HG02970 (cell line): ENCODE measurements around the gene FBXO38.
A peak's percentile ranks its signal among the peaks of the same experiment; 100 is the strongest.

Experiments
- ATAC-seq: cut with Tn5 transposase; IDR thresholded peaks from one replicate; pipeline ENCODE4 v1.9.1; 2021; ENCODE audit warnings: mild to moderate bottlenecking, moderate library complexity, moderate number of reproducible peaks; ENCODE audit not compliant: unreplicated experiment, low FRiP score

The FBXO38 gene, protein sequence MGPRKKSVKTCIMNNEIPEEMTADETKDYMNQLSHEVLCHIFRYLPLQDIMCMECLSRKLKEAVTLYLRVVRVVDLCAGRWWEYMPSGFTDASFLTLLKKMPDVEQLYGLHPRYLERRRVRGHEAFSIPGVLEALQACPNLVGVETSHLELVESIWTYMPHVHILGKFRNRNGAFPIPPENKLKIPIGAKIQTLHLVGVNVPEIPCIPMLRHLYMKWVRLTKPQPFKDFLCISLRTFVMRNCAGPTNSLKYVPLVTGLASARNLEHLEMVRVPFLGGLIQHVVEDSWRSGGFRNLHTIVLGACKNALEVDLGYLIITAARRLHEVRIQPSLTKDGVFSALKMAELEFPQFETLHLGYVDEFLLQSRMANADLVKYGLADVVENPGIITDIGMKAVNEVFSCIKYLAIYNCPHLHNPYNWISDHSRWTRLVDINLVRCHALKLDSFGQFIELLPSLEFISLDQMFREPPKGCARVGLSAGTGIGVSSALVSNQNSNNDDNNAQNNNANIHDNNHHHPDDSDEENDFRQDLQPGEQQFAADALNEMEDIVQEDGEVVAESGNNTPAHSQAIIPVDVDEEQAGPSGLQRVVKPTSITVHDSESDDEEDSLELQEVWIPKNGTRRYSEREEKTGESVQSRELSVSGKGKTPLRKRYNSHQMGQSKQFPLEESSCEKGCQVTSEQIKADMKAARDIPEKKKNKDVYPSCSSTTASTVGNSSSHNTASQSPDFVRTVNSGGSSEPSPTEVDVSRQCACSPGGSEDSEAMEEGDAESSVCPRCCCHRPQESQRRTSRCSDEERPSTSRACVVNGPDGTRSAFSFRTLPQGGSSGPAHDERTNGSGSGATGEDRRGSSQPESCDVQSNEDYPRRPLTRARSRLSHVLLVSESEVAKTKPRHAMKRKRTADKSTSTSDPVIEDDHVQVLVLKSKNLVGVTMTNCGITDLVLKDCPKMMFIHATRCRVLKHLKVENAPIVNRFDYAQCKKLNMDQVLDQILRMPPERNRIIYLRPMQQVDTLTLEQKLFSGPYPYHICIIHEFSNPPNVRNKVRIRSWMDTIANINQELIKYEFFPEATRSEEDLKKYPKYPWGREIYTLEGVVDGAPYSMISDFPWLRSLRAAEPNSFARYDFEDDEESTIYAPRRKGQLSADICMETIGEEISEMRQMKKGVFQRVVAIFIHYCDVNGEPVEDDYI

DNA sequence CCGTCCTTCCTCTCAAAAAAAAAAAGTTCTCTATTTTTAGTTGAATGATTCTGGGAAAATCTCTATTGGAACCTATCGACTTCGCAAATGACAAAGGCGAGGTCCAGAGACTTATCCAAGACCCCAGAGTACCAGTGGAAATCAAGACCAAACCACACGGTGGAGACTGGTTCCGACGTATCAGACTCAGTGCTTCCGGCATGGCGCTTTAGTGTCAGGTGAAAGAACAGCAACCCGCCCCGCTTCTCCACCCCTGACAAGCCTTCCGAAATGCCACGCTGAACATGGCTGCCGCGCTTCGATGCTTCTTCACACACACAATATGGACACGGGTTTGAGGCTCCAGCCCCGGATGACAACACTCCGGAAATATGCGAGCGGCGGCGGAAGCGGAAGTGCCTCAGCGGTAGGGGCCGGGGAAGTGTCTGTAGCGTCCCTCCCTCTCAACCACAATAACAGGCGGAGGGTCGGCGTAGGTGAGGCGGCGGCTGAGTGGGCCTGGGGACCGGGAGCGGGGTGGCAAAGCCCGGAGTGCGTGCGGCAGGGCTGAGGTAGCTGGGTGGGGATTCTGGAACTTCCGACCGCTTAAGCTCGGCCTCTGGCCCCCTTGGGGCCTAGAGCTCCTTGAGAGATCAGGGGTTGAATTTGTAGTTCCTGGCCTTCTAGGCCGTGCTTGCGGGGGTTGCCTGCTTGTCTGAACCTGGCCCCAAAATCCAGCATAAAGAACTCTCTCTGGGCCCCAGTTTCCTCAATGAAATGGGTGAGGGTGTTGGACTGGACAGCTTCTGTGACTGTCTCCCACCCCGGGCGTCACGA lies at the start of gene FBXO38:
TSS of gene FBXO38 (plus strand) at position 395 of the 816 bp plus-strand sequence. CDS start 10,819 bp downstream, outside the sequence.
- peak; percentile 100 for ATAC-seq

DNA sequence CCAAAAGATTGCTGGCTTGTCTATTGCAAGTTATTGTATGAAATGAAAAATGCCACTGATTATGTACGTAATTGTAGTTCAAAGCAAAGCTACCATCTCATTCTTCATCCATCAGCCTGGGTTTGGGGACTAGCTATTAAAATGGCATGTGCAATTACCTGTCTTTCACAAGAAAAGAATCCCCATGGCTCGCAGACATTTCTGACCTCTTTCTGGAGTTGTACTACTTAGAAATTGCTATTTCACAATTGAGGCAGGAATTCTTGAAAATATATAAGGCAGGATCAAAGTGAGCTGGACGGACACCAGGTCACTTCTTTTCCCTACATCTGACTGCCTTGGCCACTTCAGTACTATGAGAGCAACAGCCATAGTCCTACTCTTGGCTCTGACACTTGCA lies 48.5 kb upstream of the FBXO38 start, which contains the start of gene SPINK9:
TSS of gene SPINK9 (plus strand) at position 301 of the 400 bp plus-strand sequence. CDS start at position 356, 55 bp downstream.
- no peak for ATAC-seq

DNA sequence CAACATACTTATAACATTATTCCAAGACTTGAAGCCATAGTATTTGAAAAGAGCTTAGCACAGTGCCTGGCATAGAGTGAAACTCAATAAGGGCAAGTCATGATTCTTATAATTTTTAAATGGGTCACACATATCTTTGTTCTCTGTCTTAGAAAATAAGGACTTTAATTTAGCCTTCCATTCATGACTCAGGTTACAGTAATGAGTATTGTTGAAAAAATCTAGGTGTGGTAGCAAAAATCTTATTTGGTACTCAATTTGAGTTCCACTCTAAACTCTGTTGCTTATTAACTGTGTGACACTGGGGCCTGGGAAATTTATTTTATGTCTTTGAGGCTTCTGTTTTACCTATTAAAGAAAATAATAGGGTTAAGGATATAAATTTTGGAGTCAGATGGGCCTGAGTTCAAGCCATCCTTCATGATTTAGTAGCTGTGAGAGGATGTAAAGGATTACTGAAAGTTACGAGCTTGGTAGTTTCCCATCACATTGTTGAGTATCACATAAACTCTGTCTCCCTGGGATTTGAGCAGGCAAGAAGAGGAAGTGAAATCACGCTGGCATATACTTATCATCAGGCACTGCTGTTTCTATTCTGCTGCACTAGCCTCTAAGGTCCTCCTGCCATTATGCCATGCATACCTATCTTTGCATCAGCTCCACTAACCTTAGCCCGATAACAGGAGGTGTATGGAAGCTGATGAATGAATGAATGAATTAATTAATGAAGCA lies 46.9 kb upstream of the FBXO38 start:
- no peak for ATAC-seq

DNA sequence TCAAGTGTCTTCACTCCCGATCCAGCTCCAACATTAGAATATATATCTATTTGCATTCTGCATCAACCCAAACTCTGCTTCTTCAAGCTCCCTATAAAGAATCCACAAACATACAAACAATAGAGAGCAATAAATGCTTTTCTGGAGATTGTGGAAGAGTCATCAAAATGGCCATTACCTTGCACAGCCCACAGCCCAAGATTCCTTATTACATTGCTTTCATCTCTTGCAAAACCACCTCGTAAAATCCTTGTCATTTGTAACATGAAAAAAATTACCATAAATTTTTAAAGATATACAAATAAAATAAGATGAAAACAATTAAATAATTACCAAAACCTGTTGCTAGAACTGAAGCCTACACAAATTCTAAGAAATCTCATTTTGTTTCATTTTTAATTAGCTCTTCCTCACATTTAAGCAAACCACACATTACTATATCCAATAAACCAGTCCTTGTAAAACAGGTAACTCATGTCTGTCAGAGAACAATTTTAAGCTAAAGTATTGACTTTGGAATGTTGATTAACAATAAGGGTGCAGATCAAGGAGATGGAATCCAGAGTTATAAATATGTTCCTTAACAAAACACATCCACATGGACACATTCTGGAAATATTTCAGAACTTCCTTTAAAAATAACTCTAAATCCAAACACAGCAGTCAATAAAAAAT lies 41.2 kb upstream of the FBXO38 start:
- no peak for ATAC-seq

DNA sequence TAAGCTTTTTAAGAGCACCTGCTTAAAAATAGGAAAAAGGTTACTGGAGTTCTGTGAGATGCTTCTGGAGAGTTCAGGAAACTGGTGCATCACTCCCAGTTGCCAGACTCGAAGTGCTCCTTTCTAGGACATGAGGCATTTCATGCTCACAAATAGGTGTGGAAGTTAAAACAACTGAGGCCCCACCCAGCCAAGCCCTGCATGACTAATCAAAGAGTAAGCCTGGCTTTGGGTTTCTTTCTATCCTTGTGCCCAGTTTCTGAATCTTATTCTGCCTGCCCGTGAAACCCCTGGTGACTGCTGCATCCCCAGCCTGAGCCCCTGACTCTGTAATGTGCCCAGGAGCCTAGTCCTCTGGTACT lies 40.7 kb upstream of the FBXO38 start:
- no peak for ATAC-seq

DNA sequence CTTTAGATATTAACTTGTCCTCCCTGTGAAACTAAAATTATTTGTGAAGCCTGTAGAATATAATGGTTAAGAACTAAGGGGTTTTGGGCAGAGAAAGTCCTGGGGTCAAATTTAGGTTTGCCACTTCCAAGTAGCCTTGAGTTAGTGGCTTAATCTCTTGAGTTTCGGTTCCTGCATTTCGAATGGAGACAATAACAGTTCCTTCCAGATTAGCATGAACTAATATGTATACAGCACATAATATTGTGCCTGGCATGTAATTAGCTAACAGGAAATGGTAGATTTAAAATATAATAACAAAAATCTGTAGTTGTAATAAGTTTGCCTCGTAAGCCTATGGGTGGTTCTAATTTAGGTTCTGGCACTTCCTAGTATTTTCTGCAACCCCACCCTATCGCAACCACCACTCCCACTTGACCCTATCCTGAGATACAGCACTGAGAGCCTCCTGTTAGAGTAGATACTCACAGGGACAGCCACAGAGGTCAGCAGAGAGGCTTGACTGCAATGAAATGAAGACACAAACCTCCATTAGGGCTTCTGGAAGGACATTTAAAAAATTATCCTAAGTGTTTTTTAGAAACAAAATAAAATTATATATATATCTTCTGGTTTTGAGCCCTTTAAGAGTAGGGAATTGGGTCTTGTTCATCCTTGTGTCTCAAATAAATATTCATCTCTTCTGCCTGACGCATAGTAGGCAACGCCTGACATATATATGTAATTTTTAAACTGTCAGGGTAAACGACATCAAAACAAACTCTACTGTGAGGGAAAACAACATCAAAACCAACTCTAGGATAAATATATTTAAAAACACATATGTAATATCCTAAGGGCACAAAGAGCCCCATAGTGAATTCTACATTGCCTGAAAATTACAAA lies 39.9 kb upstream of the FBXO38 start:
- no peak for ATAC-seq

DNA sequence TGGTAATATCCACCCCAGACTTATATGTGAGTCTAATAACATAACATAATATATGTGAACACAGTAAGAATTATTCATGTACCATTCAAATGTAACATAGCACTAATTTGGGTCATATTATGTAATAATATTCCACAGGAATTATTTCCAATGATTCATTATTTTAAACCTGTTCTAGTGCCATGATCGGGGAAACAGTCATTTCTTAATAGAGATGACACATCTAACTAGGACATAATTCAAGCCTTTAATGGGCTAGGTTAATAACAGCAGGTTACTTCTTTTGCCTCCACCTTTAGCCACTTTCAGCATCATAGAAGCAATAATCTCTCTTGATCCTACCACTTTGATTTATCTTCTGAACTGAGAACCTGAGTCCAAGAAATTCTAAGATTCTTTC lies 36.1 kb upstream of the FBXO38 start:
- no peak for ATAC-seq

DNA sequence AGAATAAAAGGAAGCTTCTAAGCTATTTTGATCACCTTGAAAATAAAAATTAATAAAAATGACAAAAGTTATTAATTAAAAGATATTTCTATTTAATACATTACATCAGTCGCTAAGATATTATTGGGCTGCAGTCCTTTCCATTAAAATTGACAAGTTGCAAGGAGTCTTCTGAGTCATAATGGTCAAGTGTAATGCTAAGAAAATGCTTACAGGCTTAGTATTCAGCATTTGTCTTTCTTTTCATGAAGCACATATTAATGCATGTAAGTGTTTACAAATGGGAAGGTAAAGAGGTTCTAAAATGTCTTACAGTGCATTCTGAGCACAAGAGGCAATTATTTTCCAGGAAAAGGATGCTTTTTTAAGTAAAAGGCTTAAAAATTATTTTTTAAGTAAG lies 31.1 kb upstream of the FBXO38 start:
- ATAC-seq, result no peak

DNA sequence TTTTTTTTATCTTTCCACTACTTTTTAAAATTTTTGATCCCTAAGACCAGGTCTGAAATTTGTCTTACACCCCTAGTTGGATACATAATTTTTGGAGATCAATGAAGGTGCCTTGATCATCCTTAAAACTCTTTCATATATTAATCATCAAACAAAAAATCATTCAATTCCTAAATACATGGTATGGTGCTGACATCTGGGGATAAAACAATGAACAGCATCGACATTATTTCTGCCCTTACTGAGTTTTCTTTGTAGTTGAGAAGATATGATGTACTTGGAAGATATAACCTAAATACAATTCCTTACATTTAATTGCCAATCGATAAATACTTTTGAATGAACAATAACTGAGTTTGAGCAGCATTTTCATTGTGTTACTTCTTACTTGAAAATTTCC lies 30.1 kb upstream of the FBXO38 start:
- ATAC-seq, result no peak

DNA sequence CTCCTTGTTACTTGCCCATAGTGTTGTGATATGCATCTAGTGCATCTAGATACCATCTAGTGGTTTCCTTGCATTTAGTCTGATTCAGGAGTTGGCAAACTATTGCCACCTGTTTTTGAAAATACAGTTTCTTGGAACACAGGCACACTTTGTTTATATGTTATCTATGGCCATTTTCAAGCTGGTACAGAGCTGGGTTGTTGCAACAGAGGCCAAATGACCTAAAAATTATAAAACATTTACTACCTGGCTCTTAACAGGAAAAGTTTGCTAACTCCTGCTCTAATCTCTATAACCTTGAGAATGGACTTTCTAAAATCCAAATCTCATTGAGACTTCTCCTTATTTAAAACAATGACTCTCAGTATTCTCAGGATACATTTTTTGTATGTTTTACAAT lies 19.4 kb upstream of the FBXO38 start:
- ATAC-seq, result no peak

DNA sequence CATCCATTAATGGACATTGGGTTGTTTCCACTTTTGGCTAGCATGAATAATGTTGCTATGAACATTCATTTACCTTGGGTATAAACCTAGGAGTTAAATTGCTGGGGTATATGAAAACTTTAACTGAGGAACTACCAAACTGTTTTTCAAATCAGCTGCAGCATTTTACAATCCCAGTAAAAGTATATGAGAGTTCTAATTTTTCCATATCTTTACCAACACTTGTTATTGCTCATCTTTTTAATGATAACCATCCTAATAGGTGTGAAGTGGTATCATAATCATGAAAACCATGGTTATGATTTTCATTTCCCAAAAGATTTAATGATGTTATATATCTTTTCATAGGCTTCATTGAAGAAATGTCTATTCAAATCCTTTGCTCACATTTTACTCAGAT lies 15.5 kb upstream of the FBXO38 start:
- no peak for ATAC-seq

DNA sequence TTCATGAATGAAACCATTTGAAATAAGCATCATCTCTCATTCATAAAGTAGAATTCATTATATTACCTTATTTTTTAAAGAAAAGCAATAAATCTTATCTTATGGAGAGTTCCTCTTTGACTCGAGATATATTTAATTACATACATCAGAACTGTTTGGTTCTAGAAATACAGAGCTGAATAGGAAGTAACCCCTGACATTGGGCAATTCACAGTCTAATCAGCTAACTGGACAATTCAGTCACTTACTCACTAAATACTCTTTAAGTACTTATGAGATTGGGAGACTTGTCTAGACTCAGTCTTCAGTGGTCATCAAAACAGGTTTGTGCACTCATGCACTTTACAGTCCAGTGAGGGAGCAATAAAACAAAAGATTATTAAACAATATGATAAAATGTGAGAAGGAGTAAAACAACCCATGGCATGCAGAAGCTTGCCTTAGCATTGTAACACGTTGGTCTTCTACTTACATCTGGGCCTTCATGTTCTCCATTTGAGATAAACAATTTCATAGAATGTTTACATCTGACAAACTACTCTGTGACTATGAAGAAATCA lies 11.5 kb upstream of the FBXO38 start:
- no peak for ATAC-seq

DNA sequence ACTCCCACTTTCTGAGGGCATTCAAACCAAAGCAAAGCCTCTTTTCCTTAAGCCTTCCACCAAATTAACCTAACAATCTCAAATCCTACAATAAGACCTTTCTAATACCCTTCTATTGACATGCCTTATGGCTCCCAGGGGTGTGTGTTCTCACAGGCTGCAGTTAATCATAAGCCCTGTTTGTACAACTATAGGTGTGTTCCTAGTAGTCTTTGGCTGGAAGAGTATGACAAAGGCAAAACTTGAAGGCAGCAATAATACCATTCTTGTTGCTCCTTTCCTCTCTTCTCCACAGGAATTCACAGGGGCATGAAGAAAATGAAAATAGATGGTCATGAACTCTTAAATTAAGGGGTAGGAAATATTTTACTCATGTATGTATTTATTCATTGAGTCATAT lies 10.9 kb upstream of the FBXO38 start:
- no peak for ATAC-seq

DNA sequence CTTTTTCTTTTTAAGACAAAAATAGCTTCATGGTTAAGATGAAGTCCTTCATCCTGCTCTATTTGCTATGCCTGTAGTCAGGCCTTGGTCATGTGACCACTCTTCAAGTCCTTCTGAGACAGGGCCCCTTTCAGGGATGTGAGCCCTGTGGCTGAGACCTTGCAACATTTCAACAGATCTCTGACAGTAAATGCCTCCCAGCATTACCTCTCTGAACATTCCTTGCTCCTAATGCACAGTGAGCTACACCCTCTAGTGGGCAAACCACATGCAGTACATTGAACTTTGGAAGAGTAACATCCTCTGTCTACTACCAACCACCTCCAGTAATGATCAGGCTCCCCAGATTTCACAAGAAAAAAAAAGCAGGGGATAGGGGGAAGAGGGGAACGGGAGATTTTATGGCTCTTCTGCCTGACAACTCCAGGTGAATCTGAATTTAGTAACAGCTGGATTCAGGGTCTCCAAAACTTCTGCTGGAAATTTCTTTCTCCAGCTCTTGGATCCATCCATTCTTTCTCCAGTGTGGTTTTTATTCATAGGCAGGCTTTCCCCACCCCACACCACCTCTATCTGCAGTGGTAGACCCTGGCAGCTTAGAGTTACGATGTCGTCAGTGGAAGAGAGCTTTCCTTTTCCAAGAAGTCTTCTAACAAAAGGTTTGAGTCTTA lies 8.9 kb upstream of the FBXO38 start:
- ATAC-seq, result no peak

DNA sequence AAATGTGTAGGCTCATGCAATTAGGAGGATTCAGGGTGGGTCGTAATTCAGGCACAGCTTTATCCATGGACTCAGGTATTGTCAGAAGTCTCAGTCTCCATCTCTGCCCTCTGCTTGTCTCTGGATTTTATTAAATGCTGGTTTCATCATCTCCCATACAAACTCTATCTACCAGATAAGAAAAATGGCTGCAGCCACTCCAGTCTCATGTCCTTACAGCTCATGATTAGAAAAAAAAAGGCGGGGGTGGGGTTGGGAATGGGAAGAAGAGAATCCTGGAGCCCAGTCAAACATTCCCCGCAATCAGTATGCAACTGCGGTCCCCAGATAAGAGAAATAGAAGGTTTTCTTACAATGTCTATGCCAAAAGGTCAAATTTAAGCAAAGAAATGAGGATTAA lies 7.6 kb upstream of the FBXO38 start:
- ATAC-seq, result no peak

DNA sequence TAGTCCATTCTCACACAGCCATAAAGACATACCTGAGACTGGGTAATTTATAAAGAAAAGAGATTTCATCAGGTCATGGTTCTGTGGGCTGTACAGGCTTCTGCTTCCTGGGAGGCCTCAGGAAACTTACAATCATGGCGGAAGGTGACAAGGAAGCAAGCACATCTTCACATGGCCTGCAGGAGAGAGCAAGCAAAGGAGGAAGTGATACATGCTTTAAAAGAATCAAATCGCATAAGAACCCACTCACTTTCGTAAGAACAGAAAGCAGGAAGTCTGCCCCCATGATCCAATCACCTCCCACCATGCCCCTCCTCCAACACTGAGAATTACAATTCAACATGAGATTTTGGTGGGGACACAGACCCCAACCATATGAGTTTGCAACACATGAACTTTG lies 5.1 kb upstream of the FBXO38 start:
- no peak for ATAC-seq

DNA sequence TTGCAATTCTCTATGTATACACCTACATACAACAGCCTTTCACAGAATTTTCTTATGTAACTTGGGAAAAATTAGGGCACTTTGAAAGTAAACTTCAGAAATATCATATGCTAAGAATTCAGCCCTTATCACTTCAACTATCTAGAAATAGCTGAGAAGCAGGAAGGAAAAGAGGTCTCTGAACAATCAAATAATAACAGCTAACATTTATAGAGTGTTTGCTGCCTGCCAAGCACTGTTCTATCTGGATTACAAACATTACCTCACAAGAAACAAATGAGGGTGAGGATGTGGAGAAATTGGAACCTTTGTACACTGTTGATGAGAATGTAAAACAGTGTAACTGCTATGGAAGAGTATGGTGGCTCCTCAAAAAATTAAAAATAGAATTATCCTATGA lies 4.4 kb upstream of the FBXO38 start:
- ATAC-seq, result no peak
